PC-3 (cell line): ENCODE results near the gene DPYSL3.

Source experiments
- CTCF ChIP-seq: fragments of 300-600 bp; sonication (generic); conservative IDR thresholded peaks from 2 replicates; pipeline ENCODE4 v1.5.1; 2017; ENCODE audit warnings: antibody characterized with exemption, low read depth, mild to moderate bottlenecking, low read length
- EZH2 ChIP-seq: fragments of 300-600 bp; sonication (generic); IDR thresholded peaks from one replicate; pipeline ENCODE4 v1.6.1; 2017; ENCODE audit warnings: antibody characterized with exemption, mild to moderate bottlenecking, low read length; ENCODE audit not compliant: unreplicated experiment

DNA sequence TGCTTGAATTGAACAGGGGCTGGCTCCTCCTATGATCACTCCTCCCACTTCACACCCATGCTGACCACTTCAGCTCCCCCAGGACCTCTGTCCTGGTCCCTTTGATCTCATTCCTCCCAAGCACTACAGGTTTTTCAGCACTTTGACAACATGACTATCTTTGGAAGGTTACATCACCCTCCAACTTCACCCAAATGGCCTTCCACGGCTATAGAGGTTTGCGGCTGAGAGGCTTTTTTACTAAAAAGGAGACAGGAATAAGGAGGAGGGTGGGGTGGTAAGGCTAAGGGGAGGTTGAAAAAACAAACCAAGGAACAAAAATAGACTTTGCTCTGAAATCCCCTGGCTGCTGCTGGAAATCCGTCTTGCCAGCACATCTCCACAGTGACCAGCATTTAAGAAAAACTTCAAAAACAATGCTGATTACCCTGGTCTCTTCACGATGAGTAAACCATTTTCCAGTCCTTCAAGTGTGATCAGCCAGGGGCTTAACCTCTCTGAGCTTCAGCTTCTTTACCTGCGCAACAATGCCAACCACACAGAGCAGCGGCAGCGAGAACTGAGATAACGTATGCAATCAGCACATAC lies 102.7 kb downstream of the DPYSL3 start:
- TF ChIP-seq CTCF (no peak), EZH2 (no peak)
